Endothelial cell (in vitro differentiated cells): ENCODE measurements around the gene TMEM203. TPM values are rescaled to one million over a fixed set of nuclear protein-coding genes. Genes with fewer than 3 reads are reported as not detected.
A peak's percentile ranks its signal among the peaks of the same experiment; 100 is the strongest.

Experiments used
- DNase-seq: peaks from one replicate; pipeline ENCODE4 v3.0.0; 2021; ENCODE audit warnings: low spot score
- H3K27ac Mint-ChIP-seq: one replicate; pipeline ENCODE4 v1.8.0; 2021; ENCODE audit warnings: mixed read lengths, inconsistent platforms; ENCODE audit not compliant: unreplicated experiment
- H3K27me3 Mint-ChIP-seq: one replicate; pipeline ENCODE4 v1.8.0; 2021; ENCODE audit warnings: mild to moderate bottlenecking, moderate library complexity, mixed read lengths, inconsistent platforms; ENCODE audit not compliant: unreplicated experiment
- H3K36me3 Mint-ChIP-seq: one replicate; pipeline ENCODE4 v1.8.0; 2021; ENCODE audit warnings: mild to moderate bottlenecking, low read depth, mixed read lengths, inconsistent platforms; ENCODE audit not compliant: unreplicated experiment
- H3K4me1 Mint-ChIP-seq: one replicate; pipeline ENCODE4 v1.8.0; 2021; ENCODE audit warnings: mild to moderate bottlenecking, mixed read lengths, inconsistent platforms; ENCODE audit not compliant: unreplicated experiment
- H3K4me3 Mint-ChIP-seq: one replicate; pipeline ENCODE4 v1.8.0; 2021; ENCODE audit warnings: mild to moderate bottlenecking, mixed read lengths, inconsistent platforms; ENCODE audit not compliant: unreplicated experiment
- H3K9me3 Mint-ChIP-seq: one replicate; pipeline ENCODE4 v1.8.0; 2021; ENCODE audit warnings: mixed read lengths, inconsistent platforms; ENCODE audit not compliant: unreplicated experiment
- total RNA-seq: library from RNA; stranded (reverse); fragmentation: NEBNext Ultra II Directional; extraction: Animal tissue kit (Norgen Biotek cat#: 25700); gene quantifications from one replicate; pipeline ENCODE4 v1.2.1, GENCODE V29; 2021; ENCODE audit not compliant: unreplicated experiment
- TF ChIP-seq, protein P1 (sequence below): fragments of 200-600 bp; sonication (generic); IDR thresholded peaks from one replicate; pipeline ENCODE4 v1.5.0; 2021; ENCODE audit warnings: antibody characterized with exemption; ENCODE audit not compliant: unreplicated experiment

TMEM203 gene
- total RNA-seq, 1 donor from 2014 or later = 27.4 TPM

DNA sequence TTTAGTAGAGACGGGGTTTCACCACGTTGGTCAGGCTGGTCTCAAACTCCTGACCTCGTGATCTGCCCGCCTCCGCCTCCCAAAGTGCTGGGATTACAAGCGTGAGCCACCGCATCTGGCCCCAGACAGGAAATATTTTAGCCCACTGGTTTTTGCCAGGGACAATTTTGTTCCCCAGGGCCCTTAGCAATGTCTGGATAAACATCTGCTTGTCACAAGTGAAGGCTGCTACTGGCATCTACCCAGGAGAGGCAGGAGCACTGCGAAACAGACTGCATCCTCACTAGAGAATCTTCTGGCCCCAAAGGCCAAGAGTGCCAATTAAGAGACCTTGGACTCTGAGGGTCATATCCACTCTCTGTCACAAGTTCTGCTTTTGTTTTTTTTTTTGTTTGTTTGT is 2.5 kb downstream of the TMEM203 start:
- H3K27ac Mint-ChIP-seq = no peak overlapping the region
- H3K27me3 Mint-ChIP-seq = peaks cover 8% of the 10 kb centered on the region
- no peaks in the 10 kb centered on the region for H3K9me3 Mint-ChIP-seq
- peaks cover 21% of the 10 kb centered on the region for H3K4me1 Mint-ChIP-seq
- H3K4me3 Mint-ChIP-seq = no peak overlapping the region
- peaks cover 12% of the 10 kb centered on the region for H3K36me3 Mint-ChIP-seq
- TF ChIP-seq, protein P1, sequence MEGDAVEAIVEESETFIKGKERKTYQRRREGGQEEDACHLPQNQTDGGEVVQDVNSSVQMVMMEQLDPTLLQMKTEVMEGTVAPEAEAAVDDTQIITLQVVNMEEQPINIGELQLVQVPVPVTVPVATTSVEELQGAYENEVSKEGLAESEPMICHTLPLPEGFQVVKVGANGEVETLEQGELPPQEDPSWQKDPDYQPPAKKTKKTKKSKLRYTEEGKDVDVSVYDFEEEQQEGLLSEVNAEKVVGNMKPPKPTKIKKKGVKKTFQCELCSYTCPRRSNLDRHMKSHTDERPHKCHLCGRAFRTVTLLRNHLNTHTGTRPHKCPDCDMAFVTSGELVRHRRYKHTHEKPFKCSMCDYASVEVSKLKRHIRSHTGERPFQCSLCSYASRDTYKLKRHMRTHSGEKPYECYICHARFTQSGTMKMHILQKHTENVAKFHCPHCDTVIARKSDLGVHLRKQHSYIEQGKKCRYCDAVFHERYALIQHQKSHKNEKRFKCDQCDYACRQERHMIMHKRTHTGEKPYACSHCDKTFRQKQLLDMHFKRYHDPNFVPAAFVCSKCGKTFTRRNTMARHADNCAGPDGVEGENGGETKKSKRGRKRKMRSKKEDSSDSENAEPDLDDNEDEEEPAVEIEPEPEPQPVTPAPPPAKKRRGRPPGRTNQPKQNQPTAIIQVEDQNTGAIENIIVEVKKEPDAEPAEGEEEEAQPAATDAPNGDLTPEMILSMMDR = no peak
- DNase-seq = no peak

- Mint-ChIP-seq H3K27ac (no peak overlapping the region), H3K9me3 (no peaks in the 10 kb centered on the region), H3K4me1 (peaks cover 8% of the 10 kb centered on the region), H3K36me3 (no peaks in the 10 kb centered on the region), H3K27me3 (peaks cover 10% of the 10 kb centered on the region), H3K4me3 (peak overlapping the region; percentile 77)
- no peak for DNase-seq
- TF ChIP-seq, protein P1 = no peak
These were observed 4.1 kb downstream of the TMEM203 start for GRCh38 chr9:137201205-137201868.

DNA sequence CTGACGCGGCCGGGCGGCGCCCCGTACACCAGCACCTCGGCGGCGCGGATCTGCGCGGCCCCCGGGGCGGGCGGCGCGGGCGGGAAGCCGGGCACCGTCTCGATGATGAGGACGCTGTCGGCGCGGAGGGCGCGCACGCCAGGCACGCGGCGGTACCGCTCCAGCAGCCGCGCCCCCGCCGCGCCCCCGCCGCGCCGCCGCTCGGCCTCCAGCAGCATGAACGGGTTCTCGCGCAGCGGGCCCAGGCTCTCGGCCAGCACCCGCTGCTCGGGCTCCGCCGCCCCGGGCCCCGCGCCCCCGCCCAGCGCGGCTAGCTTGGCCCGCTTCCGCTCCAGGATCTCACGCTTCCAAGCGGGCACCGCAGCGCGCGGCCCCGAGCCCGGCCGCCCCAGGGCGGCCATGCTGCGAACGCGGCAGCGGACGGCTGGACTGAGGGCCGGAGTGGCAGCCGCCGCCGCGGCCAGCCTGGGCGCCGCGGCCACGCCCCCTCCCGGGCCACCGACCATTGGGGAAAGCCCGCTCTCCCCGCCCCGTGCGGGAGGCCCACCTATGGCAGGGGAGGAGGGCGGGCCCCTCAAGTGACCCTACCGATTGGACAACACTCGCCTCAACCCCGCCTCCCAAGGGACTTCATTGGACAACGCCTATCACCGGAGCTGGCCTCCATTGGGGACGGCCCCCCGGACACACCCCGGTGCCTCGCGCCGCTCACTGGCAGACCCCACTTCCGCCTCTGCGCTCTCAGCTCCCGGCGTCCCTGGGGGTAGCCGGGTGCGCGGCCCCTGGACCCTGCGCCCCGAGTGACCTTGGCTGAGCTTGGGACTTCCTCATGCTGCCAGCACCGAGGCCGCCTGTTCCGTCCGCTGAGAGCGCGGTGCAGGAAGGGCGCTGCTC is 4.9 kb downstream of the TMEM203 start, which contains the start of gene TPRN:
TSS of gene TPRN (minus strand) at position 431 of the 894 bp plus-strand sequence. CDS start at position 401, 30 bp downstream.
- H3K36me3 Mint-ChIP-seq = no peaks in the 10 kb centered on the region
- peak within 1 kb of the TSS; percentile 88 for H3K4me3 Mint-ChIP-seq
- H3K27ac Mint-ChIP-seq = no peak within 1 kb of the TSS
- TF ChIP-seq, protein P1 = no peak
- peaks cover 2% of the 10 kb centered on the region for H3K4me1 Mint-ChIP-seq
- peaks cover 10% of the 10 kb centered on the region for H3K27me3 Mint-ChIP-seq
- no peaks in the 10 kb centered on the region for H3K9me3 Mint-ChIP-seq
- DNase-seq = peak; percentile 98

DNA sequence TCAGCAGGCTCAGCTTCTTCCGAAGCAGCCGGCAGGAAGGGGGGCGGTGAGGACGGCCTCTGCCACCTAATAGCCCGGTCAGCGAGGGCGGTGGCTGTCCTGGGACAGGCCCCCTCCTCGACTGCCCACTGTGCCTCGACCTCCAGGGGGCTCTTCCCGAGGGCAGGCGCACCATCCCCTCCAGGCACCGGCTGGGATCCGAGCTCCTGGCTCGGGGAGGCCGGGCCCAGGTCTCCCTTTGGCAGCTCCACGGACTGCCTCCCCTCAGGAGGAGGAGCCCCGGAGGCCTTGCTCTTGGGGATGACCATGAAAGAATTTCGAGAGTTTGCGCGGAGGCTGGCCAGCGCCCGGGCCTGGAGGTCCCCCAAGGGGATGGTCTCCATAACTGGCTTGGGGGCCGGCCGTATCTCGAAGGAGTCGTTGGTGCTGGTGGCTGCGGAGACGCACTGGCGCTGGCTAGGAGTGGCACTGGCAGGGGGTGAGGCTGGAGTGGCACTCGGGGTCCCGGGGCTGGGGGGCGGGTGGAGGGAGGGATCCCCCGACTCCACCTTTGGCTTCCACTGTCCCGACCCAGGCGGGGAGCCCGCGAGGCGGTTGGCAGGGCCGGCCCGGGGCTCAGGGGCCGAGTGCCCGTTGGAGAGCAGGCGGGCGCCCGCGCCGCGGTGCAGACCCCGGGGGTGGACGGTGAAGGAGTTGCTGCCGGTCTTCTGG is 5.9 kb downstream of the TMEM203 start:
- Mint-ChIP-seq H3K9me3 (no peaks in the 10 kb centered on the region), H3K36me3 (no peaks in the 10 kb centered on the region), H3K4me1 (peaks cover 2% of the 10 kb centered on the region), H3K27ac (no peak overlapping the region), H3K27me3 (peaks cover 9% of the 10 kb centered on the region), H3K4me3 (peak overlapping the region; percentile 88)
- DNase-seq = no peak
- TF ChIP-seq, protein P1 = no peak
